Activated naive CD4-positive, alpha-beta T cell treated with anti-CD3 and anti-CD28 coated beads, Interleukin-2, amount 50 U/mL, for 16 hours (primary cell): ENCODE data around the gene IKZF1.
A peak's percentile ranks its signal among the peaks of the same experiment; 100 is the strongest.

Experiments used
- DNase-seq: peaks from one replicate; pipeline ENCODE4 v3.0.0-alpha.2; 2020

The IKZF1 gene

DNA sequence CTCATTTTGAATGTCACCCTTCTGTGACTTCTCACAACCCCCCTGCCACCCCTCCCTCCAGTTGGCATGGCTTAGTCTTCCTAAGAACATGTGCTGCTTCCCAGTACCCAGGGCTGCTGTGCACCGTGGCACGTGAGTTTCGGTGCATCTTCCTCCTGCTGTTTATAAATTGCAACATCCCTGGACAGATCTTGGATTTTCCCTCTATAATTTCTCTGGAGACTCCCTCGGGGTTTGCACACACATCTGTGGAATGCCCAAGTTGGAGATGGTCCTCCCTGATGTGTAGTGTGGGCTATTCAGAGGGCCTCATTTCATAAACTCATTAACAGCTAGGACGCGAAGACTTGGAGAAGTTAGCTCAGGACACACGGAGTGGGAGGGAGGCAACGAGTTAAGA is 52.9 kb downstream of the IKZF1 start:
- DNase-seq = no peak

DNA sequence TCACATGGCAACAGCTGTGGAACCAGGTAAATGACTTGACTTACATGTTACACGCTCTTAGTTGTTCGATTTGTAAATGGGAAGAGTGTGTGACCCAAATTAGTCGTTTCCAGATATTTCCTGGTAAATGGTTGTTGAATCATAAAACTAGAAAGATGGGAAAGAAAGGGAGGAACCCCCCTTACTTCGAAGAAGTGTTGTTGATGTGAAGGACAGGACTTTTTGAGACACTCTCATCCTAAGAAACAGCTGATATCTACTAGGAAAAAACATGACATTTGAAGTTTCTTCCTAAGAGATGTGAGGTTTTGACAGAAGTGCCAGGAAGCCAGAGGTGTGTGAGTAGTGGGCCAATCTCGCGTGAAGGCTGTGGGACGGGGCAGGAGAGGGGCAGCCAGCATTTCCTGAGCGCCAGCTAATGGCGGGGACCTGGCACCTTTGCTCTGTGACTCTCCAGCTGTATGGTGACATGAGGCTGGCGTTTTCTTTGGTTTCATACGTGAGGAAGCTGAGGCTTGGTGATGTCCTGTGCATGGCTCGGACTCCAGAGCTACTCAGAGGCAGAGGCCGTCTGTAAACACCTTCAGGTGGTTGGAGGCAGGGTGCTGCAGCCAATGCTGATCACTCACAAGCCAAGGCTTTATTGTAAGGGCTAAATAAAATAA is 53.7 kb downstream of the IKZF1 start:
- no peak for DNase-seq

GRCh38 chr7:50358779-50359178 is 54.3 kb downstream of the IKZF1 start:
- no peak for DNase-seq

DNA sequence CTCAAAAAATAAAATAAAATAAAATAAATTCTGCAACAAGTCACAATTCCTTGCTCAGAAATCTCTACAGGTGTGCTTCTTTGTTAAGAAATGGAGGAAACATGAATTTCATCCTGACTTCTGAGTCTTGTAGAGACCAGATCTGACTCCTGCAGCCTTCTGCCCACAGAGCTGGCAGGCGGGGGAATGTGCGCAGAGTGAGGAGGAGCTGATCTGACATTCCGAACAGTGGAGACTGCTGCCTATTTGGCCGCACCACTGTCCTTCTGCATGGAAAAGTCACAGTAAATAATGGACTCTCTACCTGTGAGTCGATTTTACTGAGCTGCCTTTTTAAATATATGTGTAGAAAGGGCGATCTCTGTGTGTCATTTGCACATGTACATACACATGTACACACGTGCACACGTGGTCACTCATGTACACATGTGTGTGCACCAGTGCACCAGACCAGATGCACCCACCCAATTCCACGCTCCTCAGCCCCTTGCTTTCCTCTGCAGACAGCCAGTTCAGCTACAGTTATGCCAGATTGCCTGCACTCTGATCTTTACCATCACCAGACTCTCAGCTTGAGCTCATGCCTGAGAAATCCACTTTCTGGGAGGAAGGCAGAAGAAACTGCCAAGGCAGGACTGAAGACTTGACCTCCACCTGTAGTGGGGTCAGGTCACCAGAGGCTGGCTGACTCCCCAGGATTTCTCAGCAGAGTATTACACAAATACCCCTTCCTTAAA is 54.9 kb downstream of the IKZF1 start:
- DNase-seq = no peak

- peak; percentile 85 for DNase-seq
Observed at GRCh38 chr7:50359995-50360925, 55.7 kb downstream of the IKZF1 start.

- no peak for DNase-seq
Observed at GRCh38 chr7:50362142-50362541, 57.6 kb downstream of the IKZF1 start.

- DNase-seq = no peak
Observed at GRCh38 chr7:50362712-50363282, 58.3 kb downstream of the IKZF1 start.

- DNase-seq = no peak
Observed at GRCh38 chr7:50363327-50364060, 59.0 kb downstream of the IKZF1 start.

- DNase-seq = no peak
Observed at GRCh38 chr7:50364645-50365044, 60.1 kb downstream of the IKZF1 start.

GRCh38 chr7:50366311-50366710 is 61.8 kb downstream of the IKZF1 start:
- DNase-seq = no peak

DNA sequence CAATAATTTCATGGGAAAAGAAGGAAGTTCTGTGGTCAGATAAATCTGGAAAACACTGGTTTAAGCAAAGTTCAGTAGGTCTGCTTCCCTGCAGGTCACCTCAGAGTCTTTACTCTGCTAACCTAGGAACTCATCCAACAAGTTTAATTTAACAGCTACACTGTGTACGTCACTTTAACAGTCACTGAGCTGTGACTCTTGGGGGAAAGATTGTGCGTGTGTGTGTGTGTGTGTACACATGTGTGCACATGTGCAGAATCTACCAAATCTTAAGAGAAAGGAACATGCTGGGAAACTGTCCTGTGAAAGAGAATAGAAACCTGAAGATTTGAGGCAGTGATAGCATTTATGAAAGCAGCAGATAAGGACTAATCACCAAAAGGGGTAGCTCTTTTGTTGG is 62.6 kb downstream of the IKZF1 start:
- no peak for DNase-seq

- DNase-seq = no peak
Observed at GRCh38 chr7:50367570-50367969, 63.1 kb downstream of the IKZF1 start.

DNA sequence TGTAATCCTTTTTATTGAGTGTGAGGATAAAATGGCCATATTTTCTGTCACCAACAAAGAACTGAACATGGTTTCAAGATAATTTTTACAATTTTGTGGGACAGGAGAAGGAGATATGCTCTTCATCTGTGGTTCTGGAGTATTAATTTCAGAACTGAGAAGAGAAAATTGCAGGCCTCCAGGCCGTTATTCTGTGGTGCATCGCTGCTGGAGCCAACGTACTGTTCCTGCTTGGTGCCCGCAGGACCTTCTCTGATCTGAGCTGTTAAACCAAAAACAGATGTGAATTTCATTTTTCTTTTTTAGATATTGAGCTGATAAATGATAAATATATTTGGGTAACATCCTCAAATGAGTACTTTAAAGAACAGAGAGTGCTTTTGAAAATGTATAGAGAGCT is 63.9 kb downstream of the IKZF1 start:
- DNase-seq = no peak

DNA sequence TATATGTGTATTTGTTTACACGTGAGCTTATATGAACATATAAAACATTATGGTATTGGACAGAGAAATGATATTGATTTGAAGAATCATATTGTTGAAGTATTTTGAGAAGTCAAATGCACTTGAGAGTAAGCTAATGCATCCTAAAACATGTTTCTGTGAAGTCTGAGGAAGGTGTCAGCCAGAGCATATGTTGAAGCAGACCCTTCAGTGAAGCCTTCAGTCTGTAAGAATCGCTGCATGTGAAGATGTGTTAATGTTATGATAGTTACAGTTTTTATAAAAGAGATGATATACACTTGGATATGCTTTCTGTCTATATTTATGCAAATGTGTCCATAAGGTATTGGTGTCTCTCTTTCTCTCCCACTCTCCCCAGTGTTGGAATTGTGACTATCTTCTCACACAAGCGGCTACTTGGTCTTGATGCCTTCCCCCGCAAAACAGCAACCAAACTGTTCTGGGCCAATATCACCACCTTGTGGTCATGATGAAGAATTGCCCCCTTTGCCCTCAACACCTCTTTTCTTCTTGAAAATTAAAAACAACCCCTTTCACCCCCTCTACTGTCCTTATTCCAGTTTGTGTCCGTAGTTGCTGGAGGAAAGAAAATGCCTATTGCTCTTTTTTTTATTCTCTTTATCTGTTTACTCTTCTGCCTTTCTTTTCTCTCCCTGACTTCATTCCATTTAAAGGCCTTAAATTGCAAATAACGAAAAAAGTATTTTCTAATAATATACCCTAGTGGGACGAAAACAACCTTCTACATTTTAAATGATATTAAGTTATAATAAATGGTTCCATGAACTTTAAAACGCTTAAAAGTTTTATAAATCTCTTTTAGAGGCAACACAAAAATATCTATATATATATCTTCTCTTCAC is 64.9 kb downstream of the IKZF1 start:
- DNase-seq = no peak

DNA sequence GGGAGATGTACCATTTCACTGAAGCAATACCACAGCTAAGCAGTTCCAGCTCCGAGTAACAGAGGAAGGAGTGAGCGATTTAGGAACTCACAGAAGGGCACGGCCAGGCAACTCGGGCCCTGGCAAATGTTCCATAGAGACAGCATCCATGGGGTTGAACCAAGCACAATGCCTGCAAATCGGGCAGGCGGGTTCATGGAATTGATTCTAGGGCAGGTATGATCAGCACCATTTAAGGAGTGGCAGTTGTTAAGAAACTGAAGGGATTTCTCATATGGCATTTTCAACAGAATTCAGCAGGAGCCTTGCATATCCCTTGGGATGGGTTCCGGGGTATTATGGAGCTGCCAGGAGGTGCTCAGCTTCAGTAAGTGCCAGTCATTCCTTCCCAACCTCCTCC is 66.4 kb downstream of the IKZF1 start:
- no peak for DNase-seq

GRCh38 chr7:50371551-50372021 is 67.1 kb downstream of the IKZF1 start:
- no peak for DNase-seq

GRCh38 chr7:50372923-50373322 is 68.4 kb downstream of the IKZF1 start:
- no peak for DNase-seq

GRCh38 chr7:50376056-50376820 is 71.7 kb downstream of the IKZF1 start:
- DNase-seq = no peak

DNA sequence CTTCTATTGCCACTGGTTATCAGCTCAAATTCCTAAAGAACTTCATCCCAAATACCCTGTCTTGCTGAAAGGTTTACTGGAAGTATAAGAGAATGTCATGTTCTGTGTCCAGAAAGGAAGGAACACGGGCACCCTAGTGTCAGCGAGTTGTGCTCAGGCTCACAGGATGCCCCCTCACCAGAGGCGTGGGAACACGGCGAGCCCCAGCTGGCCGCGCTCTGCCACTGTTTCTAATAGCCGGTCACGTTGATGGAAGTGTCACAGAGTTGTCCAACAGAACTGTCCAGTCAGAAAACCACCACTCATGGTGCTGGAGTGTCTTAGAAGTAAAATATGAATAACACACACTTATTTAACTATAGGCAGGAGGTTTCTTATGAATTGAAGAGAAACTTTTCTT is 72.8 kb downstream of the IKZF1 start:
- no peak for DNase-seq

- no peak for DNase-seq
Observed at GRCh38 chr7:50379082-50379481, 74.6 kb downstream of the IKZF1 start.

DNA sequence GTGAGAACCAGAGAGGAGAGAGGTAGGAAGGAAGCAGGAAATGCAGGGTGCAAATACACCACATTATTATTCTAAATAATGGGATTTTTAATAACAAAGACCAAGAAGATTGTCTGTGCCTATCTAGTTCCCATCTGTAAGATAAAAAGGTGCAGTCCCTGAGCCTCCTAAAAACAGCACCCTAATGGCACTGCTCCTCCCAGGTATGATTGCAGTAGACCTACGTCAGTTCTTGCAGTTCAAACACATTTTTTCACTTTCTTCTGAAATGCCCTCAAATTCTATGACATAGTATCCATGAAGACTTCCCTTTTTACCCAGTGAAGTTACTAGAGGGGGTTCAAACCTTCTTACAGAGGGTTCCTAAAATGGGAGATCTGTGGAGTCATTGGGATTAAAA is 75.0 kb downstream of the IKZF1 start:
- DNase-seq = no peak
